HG02623 (cell line): Measurements from ENCODE around the gene CERS6.
"Not testable (repeated sequence)": the region's sequence is repeated elsewhere in the genome, so short reads cannot be mapped to it uniquely, and the experiment has no call there.

Experiments used
- ATAC-seq: cut with Tn5 transposase; IDR thresholded peaks from one replicate; pipeline ENCODE4 v1.9.1; 2021; ENCODE audit warnings: moderate library complexity; ENCODE audit not compliant: unreplicated experiment

Gene CERS6

DNA sequence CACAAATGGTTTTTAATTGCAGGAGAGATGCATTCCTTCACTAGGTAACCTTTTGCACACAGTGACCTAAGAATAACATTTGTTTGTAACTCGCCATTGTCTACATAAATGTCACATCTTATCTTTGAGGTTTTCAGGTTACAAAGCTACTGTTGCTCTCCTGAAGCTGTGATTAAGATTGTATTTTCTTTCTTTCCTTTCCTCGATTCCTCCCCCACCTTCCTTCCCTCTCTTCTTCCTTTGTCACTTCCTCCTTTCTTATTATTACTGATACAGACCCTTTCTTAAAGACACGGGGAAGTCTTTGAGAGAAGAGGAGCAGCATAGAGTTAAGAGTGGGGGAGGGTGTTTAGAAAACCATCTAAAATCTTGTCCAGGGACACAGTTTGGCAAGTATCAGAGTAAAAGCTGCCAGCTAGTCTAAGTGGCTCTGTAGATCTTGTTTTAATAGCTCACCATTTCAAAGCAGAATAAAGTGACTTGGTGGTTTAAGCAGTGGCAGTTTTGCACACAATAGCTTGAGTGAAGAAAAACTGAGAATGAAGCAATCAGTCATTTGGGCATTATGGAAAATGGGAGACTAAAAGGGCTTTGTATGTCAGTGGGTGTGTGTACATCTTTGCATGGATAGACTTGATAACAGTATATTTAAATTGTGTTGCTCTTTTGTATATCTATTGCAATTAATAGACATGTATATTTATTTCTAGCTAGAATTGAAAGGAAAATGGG is 10.9 kb downstream of the CERS6 start:
- ATAC-seq = no peak

DNA sequence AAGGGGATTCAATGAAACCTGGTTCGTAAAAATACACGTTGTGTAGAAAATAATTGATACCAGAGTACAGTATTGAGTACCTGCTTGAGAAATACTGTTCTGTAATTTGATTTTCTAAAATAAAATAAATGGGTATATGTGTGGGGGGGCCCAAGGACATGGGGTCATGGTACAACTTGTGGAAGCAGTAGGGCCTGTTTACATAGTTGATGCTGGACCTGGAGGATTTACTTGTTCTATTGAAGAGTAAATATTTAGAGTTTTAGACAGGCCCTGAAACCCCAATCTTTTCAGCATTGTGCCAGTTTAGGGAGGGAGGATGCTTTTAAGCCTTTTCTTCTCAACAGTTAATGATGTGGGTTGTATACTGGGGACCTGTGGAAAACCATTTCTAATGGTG is 11.7 kb downstream of the CERS6 start:
- no peak for ATAC-seq

DNA sequence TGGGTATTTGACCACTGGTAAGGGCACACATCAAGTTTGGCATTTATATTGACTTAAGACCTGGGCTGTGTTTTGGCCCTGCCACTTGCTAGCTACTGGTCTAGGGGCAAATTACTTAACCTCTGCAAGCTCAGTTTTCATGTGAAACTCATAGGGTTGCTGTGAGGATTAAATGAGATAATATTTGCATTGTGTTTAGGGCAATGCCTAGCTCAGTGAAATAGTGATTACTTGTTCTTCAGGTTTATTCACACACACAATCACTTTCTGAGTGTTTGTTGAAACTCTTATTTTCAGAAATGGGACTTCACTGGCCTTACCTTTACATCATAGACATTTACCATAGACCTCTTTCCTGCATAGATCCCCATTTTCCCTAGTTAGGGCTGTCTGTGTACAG is 12.3 kb downstream of the CERS6 start:
- no peak for ATAC-seq

DNA sequence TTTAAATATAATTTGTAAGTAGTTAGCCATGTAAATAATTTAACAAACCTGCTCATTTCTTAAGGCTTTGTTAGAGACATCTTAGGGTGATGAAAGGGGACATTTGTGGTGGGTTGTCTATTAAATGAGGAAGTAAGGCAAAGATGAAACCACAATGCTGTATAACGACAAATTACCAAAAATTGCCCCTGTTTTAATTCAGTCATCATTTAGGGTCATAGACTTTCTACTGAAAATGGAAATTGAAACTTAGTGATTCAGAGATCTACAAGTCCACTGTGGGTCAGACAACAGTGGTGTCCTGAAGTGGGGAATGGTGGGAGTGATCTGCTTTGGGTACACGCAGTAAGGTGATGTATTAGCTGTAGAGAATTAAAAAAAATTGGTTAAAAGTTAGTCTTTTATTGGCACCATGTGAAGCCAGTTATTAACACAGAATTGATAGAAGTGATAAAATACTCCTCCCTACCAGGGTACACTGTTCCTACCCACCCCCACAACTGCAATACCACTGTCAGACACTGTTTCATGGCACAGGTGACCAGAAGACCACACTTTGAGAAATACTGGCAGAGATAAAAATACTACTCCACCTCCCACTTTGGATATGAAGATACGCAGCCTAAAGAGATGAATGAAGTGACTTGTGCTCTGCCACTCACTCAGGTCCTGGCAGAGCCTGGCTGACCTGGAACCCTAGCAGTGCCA is 13.4 kb downstream of the CERS6 start:
- ATAC-seq = peak; percentile 52

DNA sequence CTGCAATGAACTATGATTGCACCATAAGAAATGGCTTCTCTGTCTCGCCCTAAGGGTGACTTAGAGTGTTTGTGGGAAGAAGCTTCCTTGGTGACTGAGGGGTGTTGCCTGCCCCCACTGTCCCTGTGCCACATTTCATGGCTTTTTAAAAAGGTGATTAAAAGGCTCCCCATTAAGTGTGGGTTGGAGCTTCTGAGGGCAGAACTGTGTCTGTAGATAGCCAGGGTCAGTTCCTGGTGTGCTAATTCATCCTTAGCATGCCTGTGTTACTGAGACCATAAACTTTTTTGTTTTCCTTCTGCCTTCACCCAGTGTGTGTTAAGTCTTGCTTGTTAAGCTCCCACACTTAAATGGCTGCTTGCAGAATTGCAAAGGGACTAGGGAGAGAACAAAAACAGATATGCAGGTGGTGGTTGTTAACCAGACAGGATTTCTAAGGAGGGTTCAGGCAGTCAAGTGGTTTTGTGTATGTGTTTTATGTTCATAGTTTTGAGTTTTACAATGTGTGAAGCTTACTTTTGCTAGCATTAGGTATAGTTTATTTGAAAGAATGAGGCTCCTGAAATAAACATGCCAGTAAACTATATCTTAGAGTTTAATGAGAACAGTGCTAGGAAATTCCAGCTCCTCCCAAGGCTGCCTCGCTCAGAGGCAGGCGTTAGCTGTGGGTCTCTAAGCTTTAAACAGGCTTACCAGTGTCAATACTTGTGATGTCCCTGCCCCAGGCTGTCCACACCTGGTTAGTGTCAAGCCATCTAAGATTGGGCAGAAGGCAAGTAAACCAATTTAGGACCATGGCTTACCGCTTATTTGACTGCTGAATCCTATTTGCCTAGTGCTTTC is 14.5 kb downstream of the CERS6 start:
- peak; percentile 34 for ATAC-seq

DNA sequence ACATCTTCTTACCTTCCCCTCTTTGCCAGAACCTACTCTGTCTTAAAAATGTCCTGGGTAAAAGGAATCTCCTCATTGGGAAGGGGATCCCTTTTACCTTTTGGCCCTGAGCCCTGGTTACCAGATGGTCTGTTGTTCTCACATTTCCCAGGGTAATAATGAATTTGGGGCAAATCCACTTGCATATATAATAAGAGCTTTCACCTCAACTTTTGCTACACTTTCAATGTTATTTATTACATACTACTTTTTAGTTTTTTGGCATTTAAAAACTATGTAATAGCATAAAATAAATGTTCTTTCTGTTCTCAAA is 15.0 kb downstream of the CERS6 start:
- ATAC-seq = no peak

DNA sequence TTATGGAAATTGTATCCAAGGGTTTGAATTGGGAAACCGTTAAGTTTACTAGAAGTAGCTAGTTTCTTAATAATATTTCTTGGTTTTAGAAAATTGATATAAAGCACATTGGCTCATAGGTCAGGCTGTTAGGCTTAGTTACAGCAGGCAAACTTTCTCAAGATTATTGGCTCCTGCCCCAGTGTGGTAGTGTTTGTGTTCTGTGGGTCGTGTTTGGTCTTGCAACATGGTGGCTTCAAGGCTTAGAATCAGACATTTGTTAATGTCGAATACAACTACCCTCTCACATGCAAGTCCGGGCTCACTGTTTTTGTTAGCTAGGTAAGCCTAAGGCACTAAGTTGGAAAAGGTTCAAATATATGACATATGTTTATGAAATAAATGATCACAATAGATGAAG is 19.6 kb downstream of the CERS6 start:
- ATAC-seq = no peak

DNA sequence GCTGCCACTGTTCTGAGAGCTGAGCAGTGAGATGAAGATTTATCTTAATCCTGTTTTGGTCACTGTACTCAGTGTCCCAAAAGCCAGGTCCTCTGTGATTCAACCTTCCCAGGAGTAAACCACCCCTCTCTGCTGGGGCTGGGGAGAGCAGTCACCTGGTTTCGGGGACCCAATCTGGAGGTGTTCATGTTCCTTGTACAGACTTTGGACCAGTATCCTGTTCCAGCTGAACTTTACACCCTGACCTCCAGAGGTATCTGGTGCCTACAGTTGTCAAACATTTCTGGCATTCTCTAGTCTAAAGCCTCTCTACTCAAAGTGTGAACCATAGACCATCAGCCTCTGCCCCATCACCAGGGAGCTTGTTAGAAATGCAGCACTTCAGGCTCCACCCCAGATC is 22.1 kb downstream of the CERS6 start:
- ATAC-seq = no peak

DNA sequence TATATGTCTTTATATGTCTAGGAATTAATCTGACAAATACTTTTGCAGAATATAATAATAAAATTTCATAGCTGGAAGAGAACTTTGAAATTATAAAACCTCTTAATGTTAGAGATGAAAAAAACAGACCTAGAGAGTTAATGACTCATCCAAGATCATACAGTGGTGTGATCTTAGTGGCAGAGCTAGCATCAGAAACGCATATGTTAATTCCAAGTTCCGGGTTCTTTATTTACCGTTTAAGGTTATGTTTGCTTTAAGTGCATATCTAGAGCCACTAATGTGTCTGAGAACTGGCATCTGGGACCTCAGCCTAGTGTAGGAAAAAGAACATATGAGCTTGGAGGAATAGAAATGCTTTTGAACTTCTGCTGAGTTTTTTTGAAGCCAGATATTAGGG is 24.3 kb downstream of the CERS6 start:
- ATAC-seq = no peak

DNA sequence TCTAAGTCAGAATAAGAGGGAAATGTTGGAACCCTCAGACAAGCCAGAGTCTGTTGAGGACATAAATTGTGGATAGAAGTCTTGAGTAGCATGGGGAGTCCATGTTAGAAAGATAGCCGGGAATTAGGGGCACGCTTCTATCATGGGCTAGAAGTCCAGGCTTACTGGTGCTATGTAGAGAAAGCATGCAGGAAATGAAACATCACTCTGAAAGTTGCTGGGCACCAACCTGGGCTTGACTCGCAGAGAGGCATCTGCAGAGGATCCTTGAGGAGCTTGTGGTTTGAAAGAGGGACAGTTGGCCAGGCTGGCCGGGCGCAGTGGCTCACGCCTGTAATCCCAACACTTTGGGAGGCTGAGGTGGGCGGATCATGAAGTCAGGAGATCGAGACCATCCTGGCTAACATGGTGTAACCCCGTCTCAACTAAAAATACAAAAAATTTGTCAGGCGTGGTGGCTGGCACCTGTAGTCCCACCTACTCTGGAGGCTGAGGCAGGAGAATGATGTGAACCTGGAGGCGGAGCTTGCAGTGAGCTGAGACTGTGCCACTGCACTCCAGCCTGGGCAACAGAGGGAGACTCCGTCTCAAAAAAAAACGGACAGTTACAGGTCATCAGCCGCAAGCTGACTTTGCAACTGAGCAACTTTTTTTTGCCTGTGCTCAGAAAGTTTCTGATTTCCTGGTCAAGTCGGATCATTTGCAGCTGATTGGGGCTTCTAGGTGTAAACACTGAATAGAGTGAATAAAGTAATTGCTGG is 24.9 kb downstream of the CERS6 start:
- ATAC-seq = no peak

DNA sequence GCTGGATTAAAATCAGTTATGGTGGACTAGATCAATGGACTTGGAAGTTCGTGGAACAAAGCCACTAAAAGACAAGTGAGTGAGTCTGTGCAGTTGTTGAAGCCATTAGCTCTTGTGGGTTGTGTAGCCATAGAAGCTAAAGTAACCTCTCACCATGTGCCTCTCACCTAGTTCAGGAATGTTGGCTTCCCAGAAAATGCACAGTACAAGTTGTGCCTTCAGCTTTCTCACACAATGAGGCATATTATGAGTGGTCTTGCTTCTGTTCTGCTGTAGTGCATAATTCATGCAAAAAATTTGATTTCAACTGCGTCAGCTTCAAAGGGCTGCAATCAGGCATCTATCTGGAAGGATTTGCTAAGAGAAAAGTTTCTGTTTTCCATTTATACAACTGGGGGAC is 26.2 kb downstream of the CERS6 start:
- ATAC-seq = no peak

DNA sequence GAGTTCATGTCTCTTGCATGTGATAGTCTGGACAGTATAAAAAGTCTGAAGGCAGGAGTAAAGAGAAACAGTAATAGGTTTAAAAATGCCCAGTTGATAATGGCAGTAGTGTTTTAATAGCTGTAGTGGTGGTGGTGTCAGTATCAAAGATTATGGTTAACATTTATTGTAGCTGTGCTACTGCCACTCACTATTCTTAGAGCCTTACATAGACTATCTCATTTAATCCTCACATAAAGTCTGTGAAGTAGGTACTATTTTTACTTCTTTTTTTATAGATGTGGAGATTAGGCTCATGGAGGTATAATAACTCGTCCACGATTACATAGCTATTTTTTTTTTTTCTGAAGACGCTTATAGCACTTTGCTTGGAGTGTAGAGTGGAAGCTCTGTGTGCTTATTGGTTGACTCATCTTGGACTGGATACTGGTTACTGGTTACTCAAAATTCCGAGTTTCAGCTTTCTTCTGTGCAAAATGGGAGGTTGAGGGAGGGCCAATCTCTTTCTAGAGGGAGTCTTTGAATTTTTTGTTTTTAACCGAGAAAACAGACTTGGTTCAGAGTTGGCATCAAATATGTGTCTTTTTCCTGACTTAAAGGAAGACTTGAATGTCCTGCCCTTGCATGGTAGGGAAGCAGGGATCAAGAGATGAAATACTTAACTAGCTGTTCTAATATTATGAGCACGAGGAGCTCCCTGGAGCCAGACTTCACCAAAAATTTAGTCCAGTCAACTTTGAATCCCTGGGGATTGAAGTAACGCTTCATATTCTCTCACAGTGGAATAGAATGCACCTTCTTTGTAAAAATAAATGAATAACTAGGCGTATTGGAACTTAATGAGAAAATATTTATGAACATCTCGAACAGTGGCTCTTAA is 27.1 kb downstream of the CERS6 start:
- ATAC-seq = no peak

DNA sequence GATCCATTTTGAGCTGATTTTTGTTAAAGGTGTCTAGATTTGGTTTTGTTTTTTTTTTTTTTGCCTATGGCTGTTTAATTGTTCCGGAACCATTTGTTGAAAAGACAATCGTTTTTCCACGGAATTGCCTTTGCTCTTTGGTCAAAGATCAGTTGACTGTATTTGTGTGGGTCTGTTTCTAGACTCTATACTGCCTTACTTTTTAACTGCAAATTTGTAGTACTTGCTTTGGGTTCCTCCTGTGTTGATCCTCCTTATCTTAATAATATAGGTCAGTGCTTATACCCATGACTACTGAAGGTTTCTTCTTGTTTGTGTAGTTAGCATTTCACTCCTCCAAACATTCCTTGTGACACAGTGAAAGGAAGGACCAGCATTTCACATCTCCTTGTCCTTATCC is 30.4 kb downstream of the CERS6 start:
- no peak for ATAC-seq

DNA sequence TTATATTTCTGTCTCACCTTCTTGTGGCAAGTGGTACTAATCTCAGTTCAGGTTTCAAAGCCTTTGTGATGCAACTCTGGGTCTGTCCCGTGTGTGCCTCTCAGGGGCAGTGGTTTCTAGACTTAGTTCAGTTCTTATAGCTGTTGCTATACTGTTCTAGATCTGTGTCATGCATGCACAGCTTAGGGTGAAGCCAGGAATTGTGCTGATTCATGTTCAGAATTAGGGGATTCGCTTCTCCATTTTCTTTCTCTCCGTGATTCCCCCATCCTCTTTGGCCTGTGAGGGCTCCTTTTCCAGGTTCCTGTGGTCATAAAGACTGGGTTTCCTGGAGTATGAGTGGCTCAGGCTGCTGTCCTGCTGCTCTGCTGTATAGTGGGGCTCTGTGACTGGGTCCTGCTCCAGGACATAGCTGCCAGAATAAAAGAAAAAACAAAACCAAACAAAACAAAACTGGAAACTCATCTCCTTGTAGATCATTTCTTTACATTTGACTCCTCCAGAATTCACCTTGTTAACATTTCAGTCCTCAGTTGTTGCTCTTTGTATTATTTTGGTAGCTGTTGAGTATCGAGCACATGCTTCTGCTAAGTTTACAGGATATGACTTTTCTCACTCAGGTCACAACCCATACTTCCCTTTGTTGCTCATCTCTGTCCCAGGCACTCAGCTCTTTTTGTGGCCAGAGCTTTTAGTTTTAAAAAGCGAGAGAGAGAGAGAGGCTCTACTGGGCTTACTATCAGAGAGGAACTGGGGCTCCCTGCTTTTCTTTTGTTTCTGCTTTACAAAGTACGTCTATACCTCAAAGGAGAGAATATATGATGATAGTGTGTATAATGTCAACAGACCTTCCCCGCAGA is 34.2 kb downstream of the CERS6 start:
- peak; percentile 96 for ATAC-seq

DNA sequence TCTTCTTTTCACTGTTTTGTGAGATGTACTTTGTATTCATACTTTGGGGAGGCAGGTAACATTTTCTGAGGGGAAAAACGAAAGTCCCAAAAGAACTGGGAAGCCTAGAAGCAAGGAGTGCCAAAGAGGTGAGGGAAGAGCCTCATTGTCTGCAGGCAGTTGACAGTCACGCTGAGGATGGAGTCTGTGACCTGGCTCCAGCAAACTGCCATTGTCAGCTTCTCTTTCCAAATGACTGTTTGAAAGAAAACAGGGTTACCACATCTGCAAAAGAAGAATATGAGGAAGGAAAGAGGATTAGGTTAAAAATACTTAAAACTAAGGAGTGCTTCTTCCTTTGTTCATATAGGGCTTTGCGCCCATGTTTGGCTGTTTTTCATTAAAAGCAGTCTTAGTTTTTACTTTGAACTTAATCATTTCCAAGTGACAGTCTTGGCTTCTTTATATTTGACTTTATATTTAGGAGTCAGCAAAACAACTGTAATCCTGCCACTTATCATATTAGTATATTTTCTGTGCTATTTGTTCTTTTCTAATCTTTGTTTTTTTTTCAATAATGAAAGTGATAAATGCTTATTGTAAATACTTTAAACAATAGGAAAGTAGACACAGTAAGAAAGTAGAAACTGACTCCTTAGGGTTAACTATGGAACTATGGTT is 35.0 kb downstream of the CERS6 start:
- no peak for ATAC-seq

DNA sequence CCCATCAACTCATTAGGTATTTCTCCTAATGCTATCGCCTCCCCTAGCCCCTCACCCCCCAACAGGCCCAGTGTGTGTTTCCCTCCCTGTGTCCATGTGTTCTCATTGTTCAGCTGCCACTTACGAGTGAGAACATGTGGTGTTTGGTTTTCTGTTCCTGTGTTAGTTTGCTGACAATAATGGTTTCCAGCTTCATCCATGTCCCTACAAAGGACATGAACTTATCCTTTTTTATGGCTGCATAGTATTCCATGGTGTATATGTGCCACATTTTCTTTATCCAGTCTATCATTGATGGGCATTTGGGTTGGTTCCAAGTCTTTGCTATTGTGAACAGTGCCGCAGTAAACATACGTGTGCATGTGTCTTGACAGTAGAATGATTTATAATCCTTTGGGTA is 35.7 kb downstream of the CERS6 start:
- ATAC-seq = not testable (repeated sequence)

DNA sequence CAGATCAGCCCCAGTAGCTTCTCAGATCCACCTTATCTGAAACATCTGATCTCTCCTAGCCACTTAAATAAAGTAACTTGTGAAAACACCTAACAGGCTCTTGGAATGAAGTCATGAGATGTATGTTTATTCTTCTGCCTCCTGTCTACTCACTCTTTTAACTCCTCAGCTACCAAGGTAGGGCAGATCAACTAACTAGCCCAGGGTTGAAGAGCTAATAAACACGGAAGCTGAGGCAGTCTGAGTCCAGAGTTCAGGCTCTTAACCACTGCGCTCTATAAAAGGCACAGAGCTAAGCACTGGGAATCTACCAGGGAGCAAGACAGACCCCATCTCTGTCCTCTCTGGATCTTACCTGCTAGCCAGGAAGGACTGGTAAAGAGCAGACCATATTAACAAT is 37.1 kb downstream of the CERS6 start:
- ATAC-seq = not testable (repeated sequence)

DNA sequence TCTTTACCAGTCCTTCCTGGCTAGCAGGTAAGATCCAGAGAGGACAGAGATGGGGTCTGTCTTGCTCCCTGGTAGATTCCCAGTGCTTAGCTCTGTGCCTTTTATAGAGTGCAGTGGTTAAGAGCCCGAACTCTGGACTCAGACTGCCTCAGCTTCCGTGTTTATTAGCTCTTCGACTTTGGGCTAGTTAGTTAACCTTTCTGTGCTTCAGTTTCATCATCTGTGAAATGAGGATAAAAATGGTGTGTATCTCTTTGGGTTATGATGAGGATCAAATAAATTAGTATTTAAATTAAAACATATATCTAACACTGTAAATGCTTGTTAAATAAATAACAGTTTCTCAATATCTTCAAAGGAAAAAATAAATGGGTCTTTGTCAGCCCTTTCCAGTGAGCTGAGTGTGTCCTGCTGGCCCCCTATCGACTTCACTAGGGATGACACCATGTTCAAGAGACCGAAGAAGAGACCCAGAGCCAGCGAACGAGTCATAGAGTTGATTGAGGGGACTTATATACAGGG is 38.2 kb downstream of the CERS6 start:
- ATAC-seq = no peak

DNA sequence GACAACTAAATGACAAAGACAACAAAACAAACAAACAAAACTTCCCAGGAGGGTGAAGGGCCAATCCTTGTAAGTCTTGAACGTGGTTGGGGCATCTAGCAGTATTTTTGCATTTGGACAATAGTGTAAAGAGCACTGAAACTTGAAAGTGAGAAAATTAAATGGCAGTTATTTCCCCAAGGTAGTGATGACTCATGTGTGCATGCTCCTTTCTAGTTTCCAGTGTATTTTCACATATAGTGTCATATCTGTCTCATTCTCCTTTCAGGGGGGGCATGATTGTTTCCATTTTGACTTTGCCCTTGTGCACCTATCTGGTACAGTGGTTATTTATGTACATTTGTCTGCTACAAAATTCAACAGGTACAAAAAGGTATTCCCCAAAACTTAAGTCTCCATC is 39.5 kb downstream of the CERS6 start:
- peak; percentile 86 for ATAC-seq
